SK-N-SH treated with all-trans-retinoic acid at 6 μM for 48 hours (cell line): ENCODE data around the gene BRD1.

Source experiments
- ATAC-seq: fragments of 200-7000 bp; cut with Tn5 transposase; 3 replicates; pipeline ENCODE4 v1.9.1; 2020; ENCODE audit warnings: mild to moderate bottlenecking, moderate library complexity
- ARNTL ChIP-seq: fragments of 450-650 bp; formaldehyde crosslinking; IDR thresholded peaks from 2 replicates; pipeline ENCODE4 v1.5.0; 2020; ENCODE audit warnings: low read depth, mild to moderate bottlenecking, moderate library complexity, borderline replicate concordance
- GLIS3 ChIP-seq: fragments of 250-450 bp; sonication (Bioruptor Pico); IDR thresholded peaks from 2 replicates; pipeline ENCODE4 v1.5.0; 2020; ENCODE audit warnings: mild to moderate bottlenecking, moderate library complexity
- ISL1 ChIP-seq: fragments of 250-450 bp; sonication (Bioruptor Pico); IDR thresholded peaks from 2 replicates; pipeline ENCODE4 v2.1.2; 2022; ENCODE audit warnings: mild to moderate bottlenecking, moderate library complexity
- OSR1 ChIP-seq: fragments of 250-450 bp; sonication (Bioruptor Pico); IDR thresholded peaks from 2 replicates; pipeline ENCODE4 v1.8.0; 2022; ENCODE audit warnings: moderate library complexity, mild to moderate bottlenecking, inconsistent platforms
- POU6F1 ChIP-seq: fragments of 250-450 bp; sonication (Bioruptor Pico); IDR thresholded peaks from 2 replicates; pipeline ENCODE4 v1.8.0; 2021; ENCODE audit warnings: low read depth, mild to moderate bottlenecking, moderate library complexity, borderline replicate concordance
- SNAI2 ChIP-seq: fragments of 250-450 bp; sonication (Bioruptor Pico); IDR thresholded peaks from 2 replicates; pipeline ENCODE4 v1.5.0; 2020; ENCODE audit warnings: mild to moderate bottlenecking, moderate library complexity
- TOX ChIP-seq: fragments of 250-450 bp; sonication (Bioruptor Pico); IDR thresholded peaks from 2 replicates; pipeline ENCODE4 v1.8.0; 2021; ENCODE audit warnings: mild to moderate bottlenecking, moderate library complexity, borderline replicate concordance
- TSHZ2 ChIP-seq: fragments of 250-450 bp; sonication (Bioruptor Pico); IDR thresholded peaks from 2 replicates; pipeline ENCODE4 v1.5.0; 2020; ENCODE audit warnings: mild to moderate bottlenecking, moderate library complexity
- ZC3H10 ChIP-seq: fragments of 250-450 bp; sonication (Bioruptor Pico); IDR thresholded peaks from 2 replicates; pipeline ENCODE4 v1.5.1; 2021; ENCODE audit warnings: mild to moderate bottlenecking, moderate library complexity
- ZFP3 ChIP-seq: fragments of 250-450 bp; sonication (Bioruptor Pico); IDR thresholded peaks from 2 replicates; pipeline ENCODE4 v1.5.0; 2020; ENCODE audit warnings: mild to moderate bottlenecking, moderate library complexity
- ZFP30 ChIP-seq: fragments of 450-650 bp; formaldehyde crosslinking; IDR thresholded peaks from 2 replicates; pipeline ENCODE4 v1.5.0; 2022; ENCODE audit warnings: mild to moderate bottlenecking, moderate library complexity
- ZNF565 ChIP-seq: fragments of 450-650 bp; formaldehyde crosslinking; conservative IDR thresholded peaks from 2 replicates; pipeline ENCODE4 v1.5.0; 2020; ENCODE audit warnings: low read depth, mild to moderate bottlenecking, moderate library complexity
- ZNF8 ChIP-seq: fragments of 450-650 bp; formaldehyde crosslinking; IDR thresholded peaks from 2 replicates; pipeline ENCODE4 v1.5.0; 2020; ENCODE audit warnings: mild to moderate bottlenecking, moderate library complexity
- TF ChIP-seq, protein P1 (sequence below): fragments of 250-450 bp; sonication (Bioruptor Pico); IDR thresholded peaks from 2 replicates; pipeline ENCODE4 v1.8.0; 2020; ENCODE audit warnings: mild to moderate bottlenecking, moderate library complexity, borderline replicate concordance

The BRD1 gene

GRCh38 chr22:49871482-49871881, 43.8 kb upstream of the BRD1 start (continued):
- TF ChIP-seq ZNF8 (CRISPR knock-in tag): no peak
- no peak for TF ChIP-seq ARNTL (CRISPR knock-in tag)
- TF ChIP-seq ISL1 (CRISPR knock-in tag): no peak
- TF ChIP-seq ZFP3 (CRISPR knock-in tag): no peak
- TF ChIP-seq GLIS3: no peak
- TF ChIP-seq TOX: no peak
- TF ChIP-seq, protein P1, sequence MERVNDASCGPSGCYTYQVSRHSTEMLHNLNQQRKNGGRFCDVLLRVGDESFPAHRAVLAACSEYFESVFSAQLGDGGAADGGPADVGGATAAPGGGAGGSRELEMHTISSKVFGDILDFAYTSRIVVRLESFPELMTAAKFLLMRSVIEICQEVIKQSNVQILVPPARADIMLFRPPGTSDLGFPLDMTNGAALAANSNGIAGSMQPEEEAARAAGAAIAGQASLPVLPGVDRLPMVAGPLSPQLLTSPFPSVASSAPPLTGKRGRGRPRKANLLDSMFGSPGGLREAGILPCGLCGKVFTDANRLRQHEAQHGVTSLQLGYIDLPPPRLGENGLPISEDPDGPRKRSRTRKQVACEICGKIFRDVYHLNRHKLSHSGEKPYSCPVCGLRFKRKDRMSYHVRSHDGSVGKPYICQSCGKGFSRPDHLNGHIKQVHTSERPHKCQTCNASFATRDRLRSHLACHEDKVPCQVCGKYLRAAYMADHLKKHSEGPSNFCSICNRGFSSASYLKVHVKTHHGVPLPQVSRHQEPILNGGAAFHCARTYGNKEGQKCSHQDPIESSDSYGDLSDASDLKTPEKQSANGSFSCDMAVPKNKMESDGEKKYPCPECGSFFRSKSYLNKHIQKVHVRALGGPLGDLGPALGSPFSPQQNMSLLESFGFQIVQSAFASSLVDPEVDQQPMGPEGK (CRISPR knock-in tag): no peak

- ATAC-seq: no peak
- TF ChIP-seq ZNF8 (CRISPR knock-in tag): peak; percentile 89
- no peak for TF ChIP-seq TSHZ2 (CRISPR knock-in tag)
Observed at GRCh38 chr22:49869845-49870712, 42.4 kb upstream of the BRD1 start.

DNA sequence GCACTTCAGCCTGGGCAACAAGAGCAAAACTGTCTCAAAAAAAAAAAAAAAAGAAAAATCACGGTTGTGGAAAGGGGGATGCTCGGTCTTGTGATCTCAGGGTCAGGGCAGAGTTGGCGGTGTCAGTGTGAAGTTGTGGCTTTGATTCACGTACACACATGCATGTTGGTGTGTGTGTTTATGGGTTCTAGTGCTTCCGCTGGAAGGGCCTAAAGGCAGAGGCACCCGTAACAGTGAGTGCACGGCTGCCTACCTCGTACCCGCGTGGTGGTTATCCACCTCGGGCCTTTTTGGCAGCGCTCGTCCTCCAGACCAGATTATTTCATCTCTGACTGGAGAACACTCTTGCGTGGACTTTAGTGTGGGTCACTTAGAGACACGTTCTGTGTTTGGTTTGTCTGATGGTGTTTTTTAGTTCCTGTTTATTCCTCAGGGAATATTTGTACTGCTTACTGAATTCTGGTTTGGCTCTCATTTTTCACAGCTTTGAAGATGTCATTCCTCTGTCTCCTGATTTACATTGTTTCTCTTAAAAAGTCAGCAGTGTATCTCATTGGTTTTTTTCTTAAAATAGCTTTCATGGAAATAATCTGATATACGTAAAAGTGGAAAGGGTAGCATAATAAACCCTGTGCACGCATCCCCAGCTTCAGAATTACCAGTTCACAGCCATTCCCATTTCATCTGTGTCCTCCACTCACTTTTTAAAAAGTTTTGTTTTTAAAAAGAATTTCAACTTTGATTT, 41.6 kb upstream of the BRD1 start:
- ATAC-seq: no peak
- TF ChIP-seq OSR1 (CRISPR knock-in tag) (no peak), ARNTL (CRISPR knock-in tag) (no peak)

- TF ChIP-seq ZFP30 (CRISPR knock-in tag) (no peak), POU6F1 (CRISPR knock-in tag) (no peak), ZNF565 (CRISPR knock-in tag) (no peak), ZC3H10 (CRISPR knock-in tag) (no peak), ZFP3 (CRISPR knock-in tag) (no peak), SNAI2 (CRISPR knock-in tag) (no peak)
- TF ChIP-seq, protein P1 (CRISPR knock-in tag): no peak
- no peak for ATAC-seq
Observed at GRCh38 chr22:49867303-49868265, 39.9 kb upstream of the BRD1 start.
